B cell (primary cell): ENCODE results near the gene SGCA.

Experiments
- CTCF ChIP-seq: fragments of 200-600 bp; IDR thresholded peaks from one replicate; pipeline ENCODE4 v1.8.0; 2022; ENCODE audit warnings: antibody characterized with exemption, mild to moderate bottlenecking
- EZH2 ChIP-seq: IDR thresholded peaks from 2 replicates; pipeline ENCODE4 v1.6.1; 2012; ENCODE audit warnings: borderline replicate concordance, low read depth, mild to moderate bottlenecking, moderate library complexity, low read length; ENCODE audit not compliant: insufficient read depth, poor library complexity, severe bottlenecking

GRCh38 chr17:50220811-50221210 is 55.0 kb downstream of the SGCA start:
- no peak for TF ChIP-seq CTCF
- no peak for TF ChIP-seq EZH2
